Left renal cortex interstitium (tissue), 4 donors: Measurements from ENCODE around the gene FSIP1. TPM values are rescaled to one million over a fixed set of nuclear protein-coding genes. Genes with fewer than 3 reads are reported as not detected.

ENCODE experiments used
- DNase-seq, 4 donors: peaks; one replicate each; pipeline ENCODE4 v3.0.0-alpha.2; 2013; ENCODE audit warnings: low read depth in 4 of 4, low spot score in 2 of 4, missing footprints in 1 of 4
- polyA plus RNA-seq, 4 donors: library from polyadenylated mRNA; unstranded; fragments of 120-200 nt; gene quantifications; one replicate each; pipeline ENCODE4 v1.2.1, GENCODE V29; 2013; ENCODE audit not compliant: insufficient read length in 4 of 4

Gene FSIP1
- polyA plus RNA-seq, 4 donors: 1.6 to 2.1 (median 1.9) TPM

DNA sequence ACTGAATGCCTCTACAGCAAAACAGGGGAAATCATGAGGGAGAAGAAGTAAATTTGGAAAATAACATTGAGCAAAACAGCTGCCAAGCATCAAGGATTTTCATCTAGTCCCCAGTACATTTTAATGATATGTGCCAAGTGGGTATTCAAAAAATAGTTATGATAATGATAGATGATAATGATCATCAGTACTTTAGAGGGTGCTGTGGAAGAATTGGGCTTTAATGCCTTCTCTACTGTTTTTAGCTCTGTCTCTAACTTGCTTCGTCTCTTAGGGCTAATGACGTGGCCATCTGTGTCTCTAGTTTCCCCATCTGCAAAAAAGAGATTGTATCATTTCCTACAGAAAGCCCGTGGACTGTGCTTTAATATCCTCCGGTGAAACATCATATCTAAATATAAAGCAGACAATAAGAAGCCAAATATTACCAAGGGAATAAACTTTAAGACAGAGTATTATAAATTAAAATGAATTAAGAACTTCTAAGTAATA lies 10.2 kb upstream of the FSIP1 start:
- no peak for DNase-seq

DNA sequence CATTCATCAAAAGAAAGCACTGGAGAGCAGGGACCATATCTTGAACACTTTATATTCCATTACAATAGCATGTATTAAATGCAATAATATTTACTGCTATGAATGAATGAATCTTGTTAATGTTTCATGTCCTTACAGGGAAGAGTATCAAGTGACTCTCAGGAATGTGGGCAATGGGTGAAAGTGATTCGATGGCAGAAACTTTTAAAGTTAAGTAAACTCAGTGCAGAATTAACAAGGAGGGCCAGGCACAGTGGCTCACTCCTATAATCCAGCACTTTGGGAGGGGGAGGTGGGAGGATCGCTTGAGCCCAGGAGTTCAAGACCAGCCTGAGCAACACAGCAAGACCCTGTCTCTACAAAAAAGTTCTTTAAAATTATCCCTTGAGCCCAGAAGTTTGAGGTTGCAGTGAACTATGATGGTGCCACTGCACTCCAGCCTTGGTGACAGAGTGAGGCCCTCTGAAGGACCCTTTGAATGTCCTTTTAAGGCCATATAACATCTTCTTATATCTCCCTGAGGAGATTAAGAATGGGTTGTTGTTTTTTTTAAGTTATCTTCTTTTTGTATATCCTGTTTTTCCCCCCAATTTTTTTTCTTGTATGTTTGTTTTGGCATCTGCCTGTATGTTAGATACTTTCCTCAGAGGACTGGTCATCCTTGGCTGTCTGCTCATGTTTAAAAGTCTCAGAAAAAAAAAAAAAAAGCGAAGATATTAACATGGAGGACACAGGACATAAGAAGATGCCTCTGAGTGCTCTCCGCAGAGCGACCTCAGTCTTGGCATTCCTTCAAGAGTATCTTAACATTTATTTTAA lies 9.6 kb upstream of the FSIP1 start:
- DNase-seq: no peak

DNA sequence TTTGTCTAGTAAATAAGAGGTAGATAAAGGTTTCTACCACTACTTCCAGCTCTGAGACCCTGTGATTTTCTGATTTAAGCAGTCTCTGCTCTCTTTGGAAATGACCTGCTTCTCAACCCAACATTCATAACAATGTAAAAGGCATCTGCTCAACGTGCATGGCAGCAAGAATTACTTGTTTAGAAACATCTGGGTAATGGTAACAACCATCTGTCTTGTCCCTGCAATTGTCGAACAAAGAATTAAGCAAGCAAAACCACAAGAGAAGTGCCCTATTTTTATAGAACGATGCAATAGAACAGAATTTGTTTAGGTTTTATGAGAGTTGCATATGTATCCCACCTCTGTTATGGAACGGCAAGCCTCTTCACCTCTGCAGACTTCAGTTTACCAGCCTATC lies 7.1 kb upstream of the FSIP1 start:
- DNase-seq: no peak

DNA sequence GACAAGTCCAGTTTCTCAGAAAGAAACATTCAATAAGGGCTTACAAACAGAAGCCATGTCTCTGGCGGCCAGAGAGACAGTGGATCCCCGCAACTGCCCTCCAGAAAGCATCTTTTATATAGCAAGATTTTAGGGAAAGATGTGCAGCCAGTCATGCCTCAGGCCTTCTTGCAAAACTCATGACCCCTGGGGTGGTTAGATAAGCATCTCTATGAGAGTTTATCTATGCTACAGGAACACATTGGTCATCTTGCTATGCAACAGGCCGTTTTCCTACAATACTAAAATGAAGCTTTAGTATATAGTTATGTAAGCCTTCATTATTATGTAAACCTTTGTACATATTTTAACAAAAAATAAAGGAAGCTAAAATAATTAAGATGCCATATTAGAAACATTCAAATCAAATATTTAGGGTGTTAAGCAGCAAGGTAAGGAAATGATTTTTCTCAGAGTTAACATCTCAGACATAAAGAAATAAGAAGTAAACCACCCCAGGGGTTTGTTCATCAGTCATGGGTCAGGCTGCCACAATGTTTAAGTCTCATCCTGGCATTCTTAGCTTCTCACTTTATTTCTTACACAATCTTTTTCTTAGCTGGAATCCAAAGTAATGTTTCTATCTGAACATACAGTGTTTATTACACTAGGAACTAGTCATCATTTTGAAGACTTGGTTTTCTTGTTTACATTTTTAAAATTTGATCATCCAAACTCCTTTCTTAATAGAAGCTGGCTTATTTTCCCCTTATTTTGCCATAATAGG lies 6.3 kb upstream of the FSIP1 start:
- DNase-seq: no peak

DNA sequence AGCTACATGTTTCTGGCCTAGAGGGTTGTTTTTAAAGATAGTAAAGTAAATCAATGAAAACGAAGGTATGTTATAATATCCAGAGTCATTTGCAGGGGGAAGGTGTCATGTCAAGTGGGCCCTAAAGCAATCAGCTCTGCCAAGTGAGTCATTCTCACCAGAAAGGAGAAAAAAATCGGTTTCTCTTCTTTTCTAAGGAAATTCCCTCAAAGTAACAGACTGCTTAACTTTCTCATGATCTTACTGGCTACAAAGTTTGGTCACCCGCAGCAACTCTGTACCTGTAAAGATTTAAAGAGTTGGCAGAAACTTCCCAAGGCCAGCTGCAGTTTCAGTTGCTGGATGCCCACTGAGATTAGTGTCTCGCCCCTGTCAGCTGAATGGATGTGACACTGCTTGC lies 5.5 kb upstream of the FSIP1 start:
- DNase-seq: no peak

DNA sequence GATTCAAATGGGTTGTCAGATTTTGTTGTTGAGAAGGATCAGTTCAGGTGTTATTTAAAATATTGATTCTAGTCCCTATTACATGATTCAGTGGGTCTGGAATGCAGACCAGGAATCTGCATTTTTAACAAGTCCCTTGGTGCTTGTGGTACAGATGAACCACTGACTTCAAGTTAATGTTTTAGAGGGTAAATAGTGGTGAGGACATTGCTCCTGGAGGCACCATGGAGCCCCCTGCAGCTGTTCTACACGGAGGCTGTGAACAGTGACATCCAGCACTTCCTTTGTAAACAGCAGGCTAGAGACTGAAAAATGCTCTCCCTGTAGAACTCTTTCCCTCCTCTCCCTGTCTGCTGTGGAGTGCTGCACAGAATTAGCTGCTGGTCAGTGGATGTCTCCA lies 4.8 kb upstream of the FSIP1 start:
- no peak for DNase-seq

DNA sequence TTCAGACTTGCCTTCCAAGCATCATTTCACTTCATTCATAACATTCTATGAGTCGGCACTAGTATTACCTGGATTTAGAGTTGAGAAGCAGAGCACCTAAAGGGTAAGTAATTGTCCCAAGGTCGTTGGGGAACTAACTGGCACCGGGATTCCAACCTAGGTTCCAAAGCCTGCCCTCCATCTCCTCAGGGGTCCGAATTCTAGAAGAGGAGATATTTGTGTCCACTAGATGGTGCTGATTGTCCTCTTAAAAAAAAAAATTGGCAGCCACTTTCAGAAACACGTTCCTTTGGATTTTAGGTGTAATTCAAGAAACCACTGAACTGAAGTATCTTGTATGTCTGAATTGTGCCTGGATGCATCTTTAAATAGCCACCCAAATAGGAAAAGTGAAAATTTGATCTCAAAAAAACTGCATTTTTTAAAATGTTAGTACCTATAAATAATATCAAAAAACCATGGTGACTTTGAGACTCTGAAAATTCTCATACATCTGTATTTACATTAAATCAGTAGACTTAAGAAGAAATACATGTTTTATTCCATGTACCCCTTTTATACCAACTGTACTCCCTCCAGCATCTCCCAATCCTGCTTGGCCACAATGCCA lies 3.9 kb upstream of the FSIP1 start:
- DNase-seq: peak in 3 of 4 donors; percentile 32 to 57 (median 42)

DNA sequence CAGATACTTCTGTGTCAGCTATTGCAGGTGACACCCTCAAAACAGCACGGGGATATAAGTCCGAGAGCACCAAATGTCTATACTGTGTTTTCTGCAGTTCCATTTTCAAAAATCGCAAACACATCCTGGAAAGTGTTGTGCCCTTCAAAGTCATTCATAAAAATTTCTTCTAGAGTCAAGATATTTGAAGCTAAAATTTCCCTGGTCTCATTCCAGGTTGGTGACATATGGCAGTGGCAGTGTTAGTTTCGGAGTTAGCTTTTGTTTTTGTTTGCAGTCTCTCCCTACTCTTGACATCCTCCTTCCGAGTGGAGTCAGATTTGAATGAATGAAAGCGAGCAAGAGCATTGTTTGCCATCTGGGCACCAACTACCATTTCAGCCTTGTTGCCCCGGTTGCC lies 3.2 kb upstream of the FSIP1 start:
- DNase-seq: no peak

DNA sequence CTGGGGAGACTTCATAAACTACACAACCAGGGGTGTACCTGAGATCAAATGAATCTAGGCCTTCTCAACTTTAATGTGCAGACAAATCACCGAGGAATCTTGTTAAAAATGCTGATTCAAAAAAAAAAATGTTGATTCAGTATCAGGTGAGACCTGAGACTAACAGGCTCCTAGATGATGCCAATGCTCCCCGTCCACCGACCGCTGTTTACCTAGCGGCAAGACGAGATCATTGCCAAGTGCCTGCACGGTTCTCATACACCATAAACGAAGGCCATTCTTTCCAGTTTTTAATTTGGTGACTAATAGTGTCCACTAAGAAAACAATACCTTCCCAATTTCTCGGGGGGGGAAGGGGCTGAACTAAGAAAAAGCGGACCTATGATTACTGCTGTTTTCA lies 2.5 kb upstream of the FSIP1 start:
- DNase-seq: no peak

DNA sequence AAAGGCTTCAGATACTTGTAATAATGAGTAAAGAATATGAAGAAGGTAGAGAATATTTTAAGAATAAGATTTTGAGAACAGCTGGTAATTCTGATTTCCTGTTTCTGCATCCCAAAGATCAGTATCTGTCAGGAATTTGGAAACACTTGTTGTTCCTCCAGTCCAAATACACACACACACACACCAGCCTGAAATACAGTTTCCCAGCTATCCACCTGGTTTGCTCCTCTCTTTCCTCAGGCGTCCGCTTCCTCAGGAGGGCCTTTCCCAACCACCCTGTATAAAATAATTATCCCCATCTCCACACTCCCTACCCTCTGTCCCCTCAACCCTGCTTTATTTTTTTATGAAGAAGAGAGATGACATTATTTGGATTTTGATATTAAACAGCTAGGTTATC lies 2.0 kb upstream of the FSIP1 start:
- no peak for DNase-seq

DNA sequence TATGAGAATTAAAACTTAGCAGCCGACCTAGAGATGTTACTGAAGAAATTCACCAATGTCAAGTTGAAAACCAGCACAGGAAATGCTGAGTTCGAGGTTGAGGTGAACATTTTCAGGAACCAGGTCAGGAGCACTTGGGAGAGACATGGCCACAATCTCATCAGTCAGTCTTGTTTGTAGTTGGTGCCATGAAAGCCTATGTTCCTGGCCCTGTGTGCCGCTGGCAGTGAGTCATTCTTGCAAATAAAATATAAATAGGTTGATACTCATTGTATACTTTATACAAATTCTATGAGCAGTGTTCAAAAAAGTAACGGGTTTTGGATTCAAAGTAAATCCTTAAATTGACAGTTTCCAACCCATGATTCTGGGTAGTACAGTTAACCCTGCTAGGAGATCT lies 1.5 kb upstream of the FSIP1 start:
- DNase-seq: no peak

DNA sequence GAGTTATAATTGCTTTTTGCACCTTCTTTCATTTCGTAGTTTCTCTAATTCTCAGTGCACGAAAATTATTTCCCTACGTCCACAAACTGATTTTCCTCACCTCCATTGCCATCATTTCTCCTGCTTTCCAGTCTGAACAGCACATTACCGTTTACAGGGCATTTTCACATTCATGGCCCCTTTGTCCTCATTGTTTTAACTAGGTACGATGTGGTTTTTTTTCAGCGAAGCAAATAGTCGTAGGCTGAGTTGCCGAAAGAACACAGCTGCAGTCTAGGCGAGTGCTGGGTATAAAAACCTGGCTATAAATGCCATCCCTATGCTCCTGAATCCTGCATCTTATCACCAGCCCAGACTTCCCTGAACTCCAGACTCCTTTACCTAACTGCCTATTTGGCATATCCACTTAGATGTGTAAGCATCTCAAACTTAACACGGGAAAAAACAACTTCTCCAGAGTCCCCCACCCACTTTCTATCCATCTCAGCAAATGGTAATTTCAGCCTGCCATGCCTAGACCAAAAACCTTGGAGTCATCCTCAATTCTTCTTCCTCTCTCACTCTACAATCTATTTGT lies 691 bp upstream of the FSIP1 start:
- no peak for DNase-seq

DNA sequence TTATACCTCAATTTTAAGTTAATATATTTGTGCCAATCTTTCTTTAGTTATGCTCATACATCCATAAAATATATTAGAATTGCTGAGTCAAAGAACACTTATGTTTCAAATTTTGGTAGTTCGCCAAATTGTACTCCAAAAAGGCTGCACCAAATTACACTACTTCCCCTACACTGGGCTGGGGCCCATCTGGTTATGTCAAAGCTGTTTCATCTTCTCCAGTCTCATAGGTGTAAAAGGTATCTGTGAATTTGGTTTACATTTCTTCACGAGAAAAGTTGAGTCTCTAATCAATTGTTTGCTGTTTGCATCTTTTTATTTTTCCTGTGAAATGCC lies 706 bp downstream of the FSIP1 start:
- no peak for DNase-seq

DNA sequence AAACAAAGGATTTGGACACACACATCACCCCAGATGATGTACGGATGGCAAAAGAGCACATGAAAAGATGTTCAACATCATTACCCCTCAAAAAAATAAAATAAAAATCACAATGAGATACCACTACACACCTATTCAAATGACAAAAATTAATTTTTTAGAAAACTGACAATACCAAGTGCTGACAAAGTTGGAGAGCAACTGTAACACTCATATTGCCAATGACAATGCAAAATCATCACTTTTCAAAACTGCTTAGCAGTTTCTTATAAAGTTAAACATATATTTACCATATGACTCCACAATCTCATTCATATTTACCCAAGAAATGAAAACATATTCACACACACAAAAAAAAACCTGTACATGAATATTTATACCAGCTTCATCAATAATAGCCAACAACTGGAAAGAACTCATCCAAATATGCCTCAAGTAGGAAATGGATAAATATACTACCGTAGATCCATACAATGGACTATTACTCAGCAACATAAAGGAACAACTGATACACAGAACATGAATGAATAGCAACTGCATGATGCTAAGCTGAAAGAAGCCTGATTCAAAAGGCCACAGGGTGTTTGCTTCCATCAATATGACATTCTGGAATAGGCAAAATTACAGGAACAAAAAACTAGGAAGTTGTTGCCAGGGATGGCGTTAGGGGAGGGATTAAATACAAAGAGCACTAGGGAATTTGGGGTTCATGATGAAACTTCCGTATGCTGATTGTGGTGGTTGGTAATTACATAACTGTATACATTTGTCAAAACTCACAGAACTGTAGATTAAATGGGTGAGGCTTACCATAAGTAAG lies 1.3 kb downstream of the FSIP1 start:
- no peak for DNase-seq

DNA sequence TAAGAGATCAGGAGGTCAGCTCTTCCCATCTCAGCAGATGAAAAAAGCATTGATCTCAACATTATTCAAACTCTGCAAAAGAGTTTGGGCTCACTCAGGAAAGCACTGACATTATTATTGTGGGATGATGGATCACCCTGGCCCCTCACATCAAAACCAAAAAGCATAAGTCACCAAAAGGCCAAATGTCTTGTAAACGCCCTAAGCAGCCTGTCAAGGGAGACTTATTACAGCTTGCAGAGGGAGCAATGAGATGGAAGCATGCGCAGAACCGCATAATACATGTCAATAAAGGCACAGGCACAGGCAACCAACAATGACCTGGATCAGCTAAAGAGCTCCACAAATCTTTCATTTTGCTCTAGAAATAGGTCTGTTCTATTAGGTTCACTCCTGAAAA lies 4.6 kb downstream of the FSIP1 start:
- peak in 2 of 4 donors; percentile 41 to 60 for DNase-seq

DNA sequence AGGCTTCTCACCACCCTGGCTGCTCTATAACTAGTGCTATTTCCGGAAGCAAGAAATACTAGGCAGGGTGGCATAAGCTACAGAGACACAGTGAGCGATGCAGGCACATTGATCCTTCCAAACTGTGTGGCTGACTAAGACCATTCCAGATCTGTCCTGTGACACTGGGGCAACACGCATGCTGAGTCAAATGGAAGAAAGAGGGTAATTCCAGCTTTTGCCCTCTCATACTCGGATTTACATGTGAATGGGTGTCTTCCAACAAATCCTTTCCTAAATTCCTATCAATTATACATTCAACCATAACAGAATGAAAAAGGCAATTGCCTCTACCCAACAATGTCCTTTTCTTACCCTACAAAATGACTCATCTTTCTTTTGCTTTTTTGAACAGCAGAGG lies 5.1 kb downstream of the FSIP1 start:
- no peak for DNase-seq

DNA sequence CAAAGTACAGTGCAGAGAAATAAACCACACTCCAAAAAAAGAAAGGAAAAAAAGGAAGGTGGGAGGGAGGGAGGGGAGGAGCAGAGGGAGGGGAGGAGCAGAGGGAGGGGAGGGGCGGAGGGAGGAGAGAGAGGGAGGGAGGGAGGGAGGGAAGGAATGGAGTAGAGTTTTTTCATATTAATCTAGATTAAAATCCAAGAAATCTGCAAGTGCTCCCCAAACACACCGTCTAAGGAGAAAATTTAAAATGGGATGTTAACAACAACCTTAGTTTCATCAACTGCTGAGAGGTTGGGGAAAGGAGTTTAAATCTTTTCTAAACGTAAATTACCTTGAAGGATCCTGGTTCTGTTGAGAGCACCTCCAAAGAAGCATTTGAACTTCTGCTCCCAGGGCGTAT lies 6.6 kb downstream of the FSIP1 start:
- no peak for DNase-seq

DNA sequence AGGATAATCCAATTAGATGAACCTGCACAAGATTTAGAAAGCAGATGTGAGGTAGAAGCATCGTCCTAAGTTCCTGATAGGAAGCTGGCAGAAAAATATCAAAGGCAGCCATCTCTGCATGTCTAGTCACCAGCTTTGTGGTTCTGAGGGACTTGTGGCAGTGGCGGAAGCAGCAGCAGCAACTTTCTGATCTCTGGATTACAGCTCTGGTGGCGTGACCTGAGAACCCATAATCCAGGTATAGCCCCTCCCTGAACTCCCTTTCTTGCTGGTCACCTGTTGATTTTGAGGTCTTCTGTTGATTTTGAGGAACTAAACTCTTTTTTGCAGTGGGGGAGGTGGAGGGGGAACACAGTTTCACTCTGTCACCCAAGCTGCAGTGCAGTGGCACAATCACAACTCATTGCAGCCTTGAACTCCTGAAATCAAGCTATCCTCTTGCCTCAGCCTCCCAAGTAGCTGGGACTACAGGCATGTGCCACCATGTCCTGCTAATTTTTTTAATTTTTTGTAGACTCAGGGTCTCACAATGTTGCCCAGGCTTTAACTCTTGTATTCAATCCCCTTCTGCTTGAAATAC lies 7.9 kb downstream of the FSIP1 start:
- DNase-seq: no peak

DNA sequence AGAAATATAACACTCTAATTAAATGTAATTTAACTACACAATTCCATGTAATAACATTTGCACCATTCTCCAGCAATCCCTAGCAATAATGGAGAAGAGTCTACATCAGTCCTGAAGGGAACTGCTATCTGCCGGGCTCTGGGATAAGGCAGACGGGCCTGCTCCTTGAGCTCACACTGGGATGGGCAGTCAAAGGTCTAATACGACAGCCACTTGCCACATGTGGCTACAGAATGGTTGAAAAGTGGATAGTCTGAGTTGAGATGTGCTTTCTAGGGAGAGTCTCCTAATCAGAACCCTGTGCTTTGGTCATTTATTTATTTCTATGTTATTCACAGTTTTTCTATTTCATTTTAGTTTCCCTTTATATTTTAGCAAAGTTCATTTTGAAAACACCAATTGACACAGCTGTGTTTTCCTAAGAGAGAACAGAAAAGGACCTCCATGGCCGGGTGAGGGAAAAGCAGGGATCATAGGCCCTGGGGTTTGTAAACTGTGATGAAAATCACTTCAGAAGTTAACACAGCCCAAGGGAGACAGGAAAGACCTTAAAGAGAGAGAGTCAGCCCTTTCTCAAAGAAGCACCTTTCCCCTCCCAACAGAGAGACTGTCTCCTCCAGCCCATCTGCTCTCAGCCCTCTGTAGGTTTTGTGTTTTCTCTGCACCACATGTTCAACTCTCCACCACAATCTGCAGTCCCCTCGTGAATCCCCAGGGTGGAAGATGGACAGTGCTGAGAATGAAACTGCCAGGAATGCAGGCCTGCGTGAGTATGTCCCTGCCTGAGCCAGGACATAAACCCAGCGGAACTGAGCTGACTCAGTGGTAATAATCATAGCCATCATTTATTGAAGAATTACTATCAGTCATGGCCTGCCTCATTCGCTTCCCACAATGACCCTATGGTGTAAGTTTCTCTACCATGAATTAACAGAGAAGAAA lies 11.6 kb downstream of the FSIP1 start:
- no peak for DNase-seq
